Kidney (tissue), 14 donors: ENCODE measurements around the gene HEXIM2. TPM values are rescaled to one million over a fixed set of nuclear protein-coding genes. Genes with fewer than 3 reads are reported as not detected.
A peak's percentile ranks its signal among the peaks of the same experiment; 100 is the strongest.

Source experiments
- DNase-seq, 5 donors: peaks; one replicate each; pipeline ENCODE4 v3.0.0-alpha.2; 2013 to 2020
- FAIRE-seq: peaks from 2 replicates; lab custom pipeline; 2012; peaks lifted over from hg19 to GRCh38; lab: Jason Lieb, UNC
- H3K27ac ChIP-seq, 2 donors: one replicate each; pipeline ENCODE4 v1.7.0; 2013; ENCODE audit warnings: low read depth in 2 of 2, low read length in 2 of 2, inconsistent platforms in 1 of 2
- H3K27me3 ChIP-seq: one replicate; pipeline ENCODE4 v1.7.1; 2013; ENCODE audit warnings: low read length, inconsistent platforms; ENCODE audit not compliant: control insufficient read depth, insufficient read depth
- H3K36me3 ChIP-seq, 3 donors: one replicate each; pipeline versions ENCODE4 v1.7.0 to v1.7.1; 2013; ENCODE audit warnings: low read length in 3 of 3, control low read depth in 1 of 3, inconsistent platforms in 1 of 3; ENCODE audit not compliant: insufficient read depth in 3 of 3, control insufficient read depth in 2 of 3
- H3K4me1 ChIP-seq, 3 donors: one replicate each; pipeline versions ENCODE4 v1.7.0 to v1.7.1; 2013; ENCODE audit warnings: low read length in 3 of 3, inconsistent platforms in 1 of 3, low read depth in 1 of 3; ENCODE audit not compliant: control insufficient read depth in 2 of 3, insufficient read depth in 2 of 3
- H3K4me3 ChIP-seq, 3 donors: one replicate each; pipeline versions ENCODE4 v1.7.0 to v1.8.1; 2013; ENCODE audit warnings: low read length in 3 of 3, control low read depth in 1 of 3, inconsistent platforms in 1 of 3
- H3K9ac ChIP-seq, 3 donors: one replicate each; pipeline versions ENCODE4 v1.7.0 to v1.7.1; 2013; ENCODE audit warnings: low read length in 3 of 3, control low read depth in 1 of 3, inconsistent platforms in 1 of 3
- H3K9me3 ChIP-seq, 3 donors: one replicate each; pipeline versions ENCODE4 v1.7.0 to v1.7.1; 2013; ENCODE audit warnings: low read length in 3 of 3, control low read depth in 1 of 3, inconsistent platforms in 1 of 3; ENCODE audit not compliant: control insufficient read depth in 2 of 3, insufficient read depth in 1 of 3
- intact Hi-C: fragments of 100-400 bp; cut with DNase I; formaldehyde crosslinking; loops from one replicate; pipeline ENCODE4 v1.11.1; 2022
- polyA plus RNA-seq: library from polyadenylated mRNA; stranded (reverse); fragments of 350-450 nt; fragmentation: Illumina TruSeq; extraction: RNeasy Lipid Tissue Mini Kit (QIAGEN cat#74804); gene quantifications from one replicate; pipeline ENCODE4 v1.2.3, GENCODE V29; 2014; ENCODE audit warnings: low read depth, low replicate concordance; ENCODE audit not compliant: insufficient read depth
- total RNA-seq: library from RNA; stranded (reverse); fragmentation: NEBNext Ultra II Directional; extraction: Animal tissue kit (Norgen Biotek cat#: 25700); gene quantifications from one replicate; pipeline ENCODE4 v1.2.1, GENCODE V29; 2021
- TF ChIP-seq, protein P1 (sequence below): IDR thresholded peaks from 3 replicates; pipeline ENCODE4 v1.5.1; 2012; ENCODE audit warnings: mild to moderate bottlenecking, moderate library complexity, borderline replicate concordance; ENCODE audit not compliant: insufficient read depth; ENCODE audit errors: extremely low read depth
- donor health status: control.
- donor health status: control.
- donor health status: control.
- donor health status: control.
- donor health status: control.
- donor health status: DM: yes; HTN: yes; CAD: no.
- donor health status: Normal renal cell carcinoma (clear cell type).

The HEXIM2 gene
- total and polyA plus RNA-seq, 2 donors from 2014 or later = 6.2 to 29.1 TPM

DNA sequence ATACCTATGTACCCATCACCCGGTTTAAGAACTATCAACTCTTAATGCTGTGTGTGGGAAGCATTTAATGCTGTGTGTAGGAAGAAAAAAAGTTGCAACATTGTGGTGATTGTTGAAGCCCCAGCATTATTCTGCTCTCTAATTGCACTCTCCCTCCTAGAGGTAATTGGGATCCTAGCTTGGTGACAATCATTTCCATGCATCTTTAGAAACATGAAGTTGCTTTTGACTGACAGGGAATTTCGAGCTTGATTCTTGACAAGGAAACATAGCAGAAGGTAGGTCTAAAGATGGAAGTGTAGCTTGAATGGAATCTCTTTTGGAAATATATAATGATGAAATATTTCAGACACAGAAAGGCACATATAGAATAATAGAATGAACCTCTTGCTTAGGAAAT lies 27.3 kb downstream of the HEXIM2 start:
- DNase-seq (no peak), FAIRE-seq (no peak)
- Histone ChIP-seq H3K36me3 (no peaks in the 10 kb centered on the region), H3K27me3 (no peaks in the 10 kb centered on the region), H3K4me3 (no peak overlapping the region), H3K9me3 (no peaks in the 10 kb centered on the region), H3K9ac (no peak overlapping the region), H3K27ac (no peak overlapping the region), H3K4me1 (peaks cover 5 to 9% (median 8%) of the 10 kb centered on the region in 3 donors)
- intact Hi-C loops = no loop called here
- TF ChIP-seq, protein P1, sequence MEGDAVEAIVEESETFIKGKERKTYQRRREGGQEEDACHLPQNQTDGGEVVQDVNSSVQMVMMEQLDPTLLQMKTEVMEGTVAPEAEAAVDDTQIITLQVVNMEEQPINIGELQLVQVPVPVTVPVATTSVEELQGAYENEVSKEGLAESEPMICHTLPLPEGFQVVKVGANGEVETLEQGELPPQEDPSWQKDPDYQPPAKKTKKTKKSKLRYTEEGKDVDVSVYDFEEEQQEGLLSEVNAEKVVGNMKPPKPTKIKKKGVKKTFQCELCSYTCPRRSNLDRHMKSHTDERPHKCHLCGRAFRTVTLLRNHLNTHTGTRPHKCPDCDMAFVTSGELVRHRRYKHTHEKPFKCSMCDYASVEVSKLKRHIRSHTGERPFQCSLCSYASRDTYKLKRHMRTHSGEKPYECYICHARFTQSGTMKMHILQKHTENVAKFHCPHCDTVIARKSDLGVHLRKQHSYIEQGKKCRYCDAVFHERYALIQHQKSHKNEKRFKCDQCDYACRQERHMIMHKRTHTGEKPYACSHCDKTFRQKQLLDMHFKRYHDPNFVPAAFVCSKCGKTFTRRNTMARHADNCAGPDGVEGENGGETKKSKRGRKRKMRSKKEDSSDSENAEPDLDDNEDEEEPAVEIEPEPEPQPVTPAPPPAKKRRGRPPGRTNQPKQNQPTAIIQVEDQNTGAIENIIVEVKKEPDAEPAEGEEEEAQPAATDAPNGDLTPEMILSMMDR = no peak

DNA sequence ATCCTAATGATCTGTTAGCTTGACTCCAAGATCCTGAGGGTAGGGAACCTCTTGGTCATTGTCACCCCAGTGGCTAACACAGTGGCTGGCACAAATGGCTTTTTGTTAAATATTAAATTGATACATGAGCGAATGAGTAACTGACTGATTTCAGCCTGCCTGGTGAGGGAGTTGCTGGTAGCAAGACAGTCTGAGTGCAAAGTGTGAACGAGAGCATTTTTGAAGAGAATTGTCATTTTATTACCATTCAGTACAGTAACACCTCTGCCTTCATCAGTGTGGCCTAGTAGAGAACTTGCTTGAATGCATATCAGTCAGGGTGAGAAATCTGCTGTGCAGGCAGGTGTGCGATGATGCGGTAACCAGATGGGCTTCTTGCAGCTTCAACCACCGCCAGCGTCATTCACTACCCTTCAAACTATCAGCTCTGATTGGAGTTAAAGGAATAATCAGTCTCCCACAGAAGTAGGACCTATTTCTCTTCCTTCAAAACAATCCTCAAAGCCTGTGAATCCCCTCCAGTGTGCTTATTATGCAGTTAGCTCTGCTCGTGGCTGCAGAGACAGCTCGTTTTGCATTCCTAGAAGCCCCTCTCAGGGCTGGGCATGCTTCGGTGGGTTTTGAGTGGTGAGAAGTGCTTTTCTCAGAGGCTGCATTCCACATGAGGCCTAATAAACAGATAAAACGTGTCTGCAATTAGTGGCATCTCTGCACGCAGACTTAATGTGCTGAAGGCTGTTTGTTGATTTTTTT lies 29.0 kb downstream of the HEXIM2 start:
- no peaks in the 10 kb centered on the region for H3K36me3 ChIP-seq
- TF ChIP-seq, protein P1 = no peak
- no peak overlapping the region for H3K4me3 ChIP-seq
- H3K4me1 ChIP-seq = peaks cover 5 to 9% (median 8%) of the 10 kb centered on the region in 3 donors
- FAIRE-seq (no peak), DNase-seq (peak in 4 of 5 donors; percentile 50 to 68 (median 59))
- H3K27me3 ChIP-seq = no peaks in the 10 kb centered on the region
- intact Hi-C loops = loop anchor here (10.0 kb wide), 1 partner anchor 56 kb away; the partner anchor contains the start of genes ACBD4 and PLCD3
- H3K27ac ChIP-seq = no peak overlapping the region
- no peak overlapping the region for H3K9ac ChIP-seq
- H3K9me3 ChIP-seq = no peaks in the 10 kb centered on the region

DNA sequence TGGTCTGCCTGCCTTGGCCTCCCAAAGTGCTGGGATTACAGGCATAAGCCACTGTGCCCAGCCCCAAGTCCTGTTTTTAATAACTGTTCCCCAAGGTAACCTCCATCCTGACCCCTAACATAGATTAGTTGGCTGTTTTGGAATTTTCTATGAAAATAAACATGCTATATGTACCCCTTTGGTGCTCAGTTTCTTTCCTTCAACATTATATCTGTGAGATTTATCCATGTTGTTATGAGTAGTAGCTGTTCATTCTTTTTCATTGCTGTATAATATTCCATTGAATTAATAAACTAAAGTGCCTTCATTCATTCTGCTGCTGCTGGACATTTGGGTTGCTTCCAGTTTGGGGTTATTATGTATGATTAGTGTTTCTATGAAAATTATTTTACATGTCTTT lies 33.7 kb downstream of the HEXIM2 start:
- Histone ChIP-seq H3K36me3 (no peaks in the 10 kb centered on the region), H3K27ac (no peak overlapping the region), H3K4me3 (no peak overlapping the region), H3K9ac (no peak overlapping the region), H3K4me1 (peaks cover 5 to 8% (median 5%) of the 10 kb centered on the region in 3 donors), H3K27me3 (no peaks in the 10 kb centered on the region), H3K9me3 (no peaks in the 10 kb centered on the region)
- intact Hi-C loops = loop anchor here (10.0 kb wide), 1 partner anchor 61 kb away; the partner anchor contains the start of genes ACBD4 and PLCD3
- TF ChIP-seq, protein P1 = no peak
- DNase-seq (no peak), FAIRE-seq (no peak)
